Muscle of arm (tissue), 12 donors: Measurements from ENCODE around the gene FBF1. TPM values are rescaled to one million over a fixed set of nuclear protein-coding genes. Genes with fewer than 3 reads are reported as not detected.
"Not testable (repeated sequence)": the region's sequence is repeated elsewhere in the genome, so short reads cannot be mapped to it uniquely, and the experiment has no call there.

Source experiments
- DNase-seq: peaks from one replicate; pipeline ENCODE4 v3.0.0-alpha.2; 2013
- polyA plus RNA-seq, 12 donors: library from polyadenylated mRNA; unstranded; fragments of 120-200 nt; gene quantifications; one replicate each; pipeline ENCODE4 v1.2.1, GENCODE V29; 2013; ENCODE audit not compliant: insufficient read length in 12 of 12

Gene FBF1
- polyA plus RNA-seq, 12 donors: 3.5 to 15.9 (median 6.5) TPM; not detected in 1

GRCh38 chr17:75875182-75875939 is 65.5 kb downstream of the FBF1 start:
- DNase-seq: no peak

GRCh38 chr17:75874323-75875181 is 66.3 kb downstream of the FBF1 start:
- DNase-seq: no peak

- no peak for DNase-seq
Measured at GRCh38 chr17:75873587-75874322, 67.1 kb downstream of the FBF1 start.

- peak; percentile 52 for DNase-seq
Measured at GRCh38 chr17:75872434-75873351, 68.1 kb downstream of the FBF1 start.

GRCh38 chr17:75870228-75870627 is 70.6 kb downstream of the FBF1 start:
- DNase-seq: not testable (repeated sequence)

- DNase-seq: peak; percentile 54
Measured at GRCh38 chr17:75869282-75870141, 71.3 kb downstream of the FBF1 start.

- not testable (repeated sequence) for DNase-seq
Measured at GRCh38 chr17:75868730-75869281, 72.0 kb downstream of the FBF1 start.

GRCh38 chr17:75865404-75866188 is 75.2 kb downstream of the FBF1 start:
- DNase-seq: not testable (repeated sequence)

GRCh38 chr17:75864887-75865286 is 76.0 kb downstream of the FBF1 start:
- not testable (repeated sequence) for DNase-seq

- peak; percentile 75 for DNase-seq
Measured at GRCh38 chr17:75864448-75864871, 76.4 kb downstream of the FBF1 start.

- DNase-seq: no peak
Measured at GRCh38 chr17:75861927-75862317, 78.9 kb downstream of the FBF1 start.

Other genes with a start within 250 kb of the FBF1 start
- 10 to 100 TPM in 3 of 12 donors, 1 to 10 TPM in 8, not detected in 1; 3.3 to 55.7 (median 5.9) TPM for gene ITGB4, start 219.6 kb downstream of the FBF1 start, polyA plus RNA-seq
- 10 to 100 TPM in 11 of 12 donors, not detected in 1; 15.1 to 26.5 (median 21.0) TPM for gene GALK1, start 175.8 kb downstream of the FBF1 start, polyA plus RNA-seq
- 10 to 100 TPM in 11 of 12 donors, not detected in 1; 20.5 to 42.4 (median 26.6) TPM for gene UNK, start 156.2 kb downstream of the FBF1 start, polyA plus RNA-seq
- gene UNC13D, start 96.6 kb downstream of the FBF1 start, polyA plus RNA-seq: 10 to 100 TPM in 2 of 12 donors, 1 to 10 TPM in 9, not detected in 1; 3.1 to 14.7 (median 3.9) TPM
- gene WBP2, start 85.7 kb downstream of the FBF1 start, polyA plus RNA-seq: 100 to 1,000 TPM in 1 of 12 donors, 10 to 100 TPM in 10, not detected in 1; 43.3 to 104 (median 48.5) TPM
- 10 to 100 TPM in 11 of 12 donors, not detected in 1; 15.8 to 46.4 (median 21.5) TPM for gene TRIM47, start 62.5 kb downstream of the FBF1 start, polyA plus RNA-seq
- 10 to 100 TPM in 11 of 12 donors, not detected in 1; 11.9 to 19.8 (median 13.9) TPM for gene TRIM65, start 44.1 kb downstream of the FBF1 start, polyA plus RNA-seq
- 100 to 1,000 TPM in 1 of 12 donors, 10 to 100 TPM in 10, not detected in 1; 44.7 to 117 (median 54.7) TPM for gene MRPL38, start 36.2 kb downstream of the FBF1 start, polyA plus RNA-seq
- gene ACOX1, start 38.1 kb upstream of the FBF1 start, polyA plus RNA-seq: 10 to 100 TPM in 11 of 12 donors, not detected in 1; 16.8 to 23.3 (median 20.8) TPM
- 10 to 100 TPM in 9 of 12 donors, 1 to 10 TPM in 2, not detected in 1; 8.5 to 21.1 (median 13.1) TPM for gene TEN1, start 38.2 kb upstream of the FBF1 start, polyA plus RNA-seq
- 10 to 100 TPM in 2 of 12 donors, 1 to 10 TPM in 8, not detected in 2; 3.5 to 16.6 (median 6.9) TPM for gene CDK3, start 59.8 kb upstream of the FBF1 start, polyA plus RNA-seq
- gene EVPL, start 86.3 kb upstream of the FBF1 start, polyA plus RNA-seq: 10 to 100 TPM in 3 of 12 donors, 1 to 10 TPM in 1, under 1 TPM in 6, not detected in 2; 0.12 to 47.8 (median 0.44) TPM
- gene SRP68, start 131.5 kb upstream of the FBF1 start, polyA plus RNA-seq: 100 to 1,000 TPM in 1 of 12 donors, 10 to 100 TPM in 10, not detected in 1; 69.3 to 244 (median 80.1) TPM
- gene GALR2, start 133.7 kb upstream of the FBF1 start, polyA plus RNA-seq: not detected
- gene ZACN, start 138.1 kb upstream of the FBF1 start, polyA plus RNA-seq: 1 to 10 TPM in 9 of 12 donors, under 1 TPM in 1, not detected in 2; 0.45 to 8.0 (median 5.1) TPM
- 100 to 1,000 TPM in 3 of 12 donors, 10 to 100 TPM in 9; 56.3 to 120 (median 90.6) TPM for gene EXOC7, start 162.7 kb upstream of the FBF1 start, polyA plus RNA-seq
- gene FOXJ1, start 200.2 kb upstream of the FBF1 start, polyA plus RNA-seq: under 1 TPM in 5 of 12 donors, not detected in 7; 0.08 to 0.45 (median 0.12) TPM